Effector CD4-positive, alpha-beta T cell (primary cell): ENCODE results near the gene TUBB4B.

Experiments used
- DNase-seq: peaks from one replicate; pipeline ENCODE4 v3.0.0-alpha.2; 2020

The TUBB4B gene

DNA sequence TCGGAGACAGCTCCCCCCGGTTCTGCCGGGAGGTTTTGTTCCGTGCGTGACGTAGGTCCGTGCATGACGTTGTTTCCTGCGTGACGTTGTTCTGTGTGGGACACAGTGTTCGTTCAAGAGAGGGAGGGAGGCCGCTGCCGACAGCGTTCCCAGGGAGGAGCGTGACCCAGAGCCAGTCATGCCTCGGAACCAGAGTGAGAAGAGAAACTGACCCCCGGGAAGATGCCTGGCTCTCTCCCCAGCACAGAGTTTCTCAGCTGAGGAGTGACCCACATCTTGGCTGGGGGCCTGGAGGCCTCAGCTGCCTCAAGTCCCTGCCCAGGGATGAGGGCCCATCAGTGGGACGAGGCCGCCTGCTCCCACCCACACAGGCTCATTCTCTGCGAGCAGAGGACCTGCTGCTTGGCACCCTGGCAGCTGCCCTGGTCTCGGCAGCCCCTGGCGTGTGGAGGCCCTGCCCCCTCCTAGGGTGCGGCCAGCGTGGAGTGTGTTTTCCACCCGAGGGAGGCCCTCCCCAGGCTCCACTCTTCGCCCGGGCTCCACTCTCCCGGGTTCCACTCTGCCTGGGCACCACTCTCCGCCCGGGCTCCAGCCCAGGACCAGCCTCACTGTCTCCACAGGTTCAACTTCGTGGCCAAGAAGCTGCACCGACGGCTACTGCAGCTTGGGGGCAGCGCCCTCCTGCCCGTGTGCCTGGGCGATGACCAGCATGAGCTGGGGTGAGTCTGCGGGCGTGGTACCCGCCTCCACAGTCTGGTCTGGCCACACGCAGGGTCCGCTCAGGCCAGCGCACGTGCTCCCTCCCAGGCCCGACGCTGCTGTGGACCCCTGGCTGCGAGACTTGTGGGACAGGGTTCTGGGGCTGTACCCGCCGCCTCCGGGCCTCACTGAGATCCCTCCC, 27.7 kb upstream of the TUBB4B start:
- no peak for DNase-seq

DNA sequence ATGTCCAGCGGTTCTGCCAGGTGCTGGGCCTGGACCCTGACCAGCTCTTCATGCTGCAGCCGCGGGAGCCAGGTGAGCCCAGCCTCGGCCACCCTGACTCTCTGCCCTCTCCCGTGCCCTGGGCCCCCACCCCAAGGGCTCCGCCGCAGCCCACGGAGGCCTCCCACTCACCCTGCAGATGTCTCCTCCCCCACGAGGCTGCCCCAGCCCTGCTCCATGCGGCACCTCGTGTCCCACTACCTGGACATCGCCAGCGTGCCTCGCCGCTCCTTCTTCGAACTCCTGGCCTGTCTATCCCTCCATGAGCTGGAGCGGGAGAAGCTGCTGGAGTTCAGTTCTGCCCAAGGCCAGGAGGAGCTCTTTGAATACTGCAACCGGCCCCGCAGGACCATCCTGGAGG, 26.5 kb upstream of the TUBB4B start:
- DNase-seq, result no peak

DNA sequence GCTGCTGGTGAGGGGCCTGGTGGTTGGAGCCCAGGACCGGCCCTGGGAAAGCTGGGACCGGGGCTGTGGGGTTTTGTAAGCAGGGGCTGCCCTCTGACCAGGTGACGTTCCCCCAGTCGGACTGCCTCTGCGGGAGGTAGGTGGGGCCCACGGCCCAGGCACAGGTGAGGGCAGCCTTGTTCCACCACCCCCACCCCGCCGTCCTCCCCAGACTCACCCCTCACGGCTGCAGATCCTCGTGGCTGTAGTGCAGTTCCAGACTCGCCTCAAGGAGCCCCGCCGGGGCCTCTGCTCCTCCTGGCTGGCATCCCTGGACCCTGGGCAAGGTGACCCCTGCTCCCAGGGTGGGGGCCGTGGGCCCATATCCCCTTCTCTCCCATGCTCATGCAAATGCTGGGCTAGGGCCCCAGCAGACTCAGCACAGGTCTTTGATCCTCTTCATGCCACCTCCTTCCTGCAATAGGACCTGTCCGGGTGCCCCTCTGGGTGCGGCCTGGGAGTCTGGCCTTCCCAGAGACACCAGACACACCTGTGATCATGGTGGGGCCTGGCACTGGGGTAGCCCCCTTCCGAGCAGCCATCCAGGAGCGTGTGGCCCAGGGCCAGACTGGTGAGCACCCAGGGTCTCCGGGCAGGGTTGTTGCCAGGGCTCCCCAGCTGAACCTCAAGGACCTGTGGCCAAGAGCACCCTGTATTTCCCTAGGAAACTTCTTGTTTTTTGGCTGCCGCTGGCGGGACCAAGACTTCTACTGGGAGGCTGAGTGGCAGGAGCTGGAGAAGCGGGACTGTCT, 25.7 kb upstream of the TUBB4B start:
- DNase-seq, result no peak

DNA sequence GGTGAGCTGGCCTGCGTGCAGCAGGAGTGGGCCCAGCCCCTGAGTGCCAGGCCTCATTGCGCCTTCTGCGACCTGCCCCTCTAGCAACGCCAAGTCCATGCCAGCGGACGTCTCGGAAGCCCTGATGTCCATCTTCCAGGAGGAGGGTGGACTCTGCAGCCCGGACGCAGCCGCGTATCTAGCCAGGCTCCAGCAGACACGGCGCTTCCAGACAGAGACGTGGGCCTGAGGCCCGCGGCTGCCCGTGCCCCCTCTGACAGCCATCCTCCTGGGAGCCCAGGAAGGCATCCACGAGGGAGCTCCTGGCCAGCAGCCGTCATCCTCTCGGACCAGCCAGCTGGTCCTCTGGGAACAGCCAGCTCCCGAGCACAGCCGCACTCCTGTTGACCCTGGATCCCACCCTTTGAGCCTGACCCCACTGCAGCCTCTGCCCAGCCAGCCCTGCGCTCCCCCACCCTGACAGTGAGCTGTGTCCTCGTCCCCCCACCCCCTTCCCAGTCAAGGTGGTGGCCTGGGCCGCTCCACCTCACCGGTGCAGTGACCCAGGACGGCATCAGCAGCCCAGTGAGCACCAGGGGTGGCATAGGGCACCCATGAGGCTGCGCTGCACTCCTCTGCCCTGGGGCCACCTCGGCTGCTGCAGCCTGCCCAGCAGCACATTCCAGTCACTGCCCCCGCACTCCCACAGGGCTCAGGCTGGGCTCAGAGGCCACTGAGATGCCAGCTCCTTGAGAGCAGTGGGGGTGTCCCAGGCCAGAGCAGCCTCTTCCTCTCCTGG, 24.7 kb upstream of the TUBB4B start:
- DNase-seq, result no peak

DNA sequence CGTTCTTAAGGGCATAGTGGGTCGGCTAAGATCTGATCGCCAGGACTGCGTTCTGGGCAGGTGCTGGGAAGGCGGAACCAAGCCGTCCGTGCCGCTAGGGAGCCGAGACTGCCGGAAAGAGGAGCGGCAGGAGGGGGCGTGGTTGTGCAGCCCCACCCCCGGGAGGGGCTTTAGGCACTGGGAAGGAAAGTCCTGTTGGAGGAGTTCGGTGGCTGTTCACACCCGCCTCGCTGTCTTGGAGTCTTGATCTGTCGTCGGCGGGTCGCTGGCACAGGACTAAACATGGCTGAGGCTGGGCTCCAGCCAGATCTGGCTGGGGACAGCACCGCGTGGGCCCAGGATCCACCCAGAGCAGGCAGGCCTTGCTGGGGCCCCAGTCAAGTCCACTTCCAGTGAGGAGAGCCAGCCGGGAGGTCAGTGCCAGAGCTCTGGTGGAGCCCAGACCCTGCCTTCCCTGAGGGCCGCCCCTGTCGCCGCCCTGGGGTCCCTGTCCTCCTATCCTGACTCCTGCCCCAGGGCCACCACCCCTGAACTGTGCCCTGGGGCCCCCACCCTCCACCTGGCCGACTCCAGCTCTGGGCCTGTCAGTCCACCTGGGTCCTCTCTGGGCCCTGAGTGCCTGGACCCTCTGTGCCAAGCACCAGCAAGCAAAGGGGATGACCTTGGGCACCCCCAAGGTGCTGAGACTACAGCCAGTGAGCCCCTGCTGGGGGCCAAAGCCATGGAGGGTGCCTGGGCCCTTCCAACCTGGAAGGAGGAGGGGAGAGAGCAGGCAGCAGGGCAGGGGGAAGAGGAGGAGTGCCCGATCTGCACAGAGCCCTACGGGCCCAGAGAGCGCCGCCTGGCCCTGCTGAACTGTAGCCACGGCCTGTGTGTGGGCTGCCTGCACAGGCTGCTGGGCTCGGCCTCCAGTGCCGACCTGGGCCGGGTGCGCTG, 23.5 kb upstream of the TUBB4B start:
- no peak for DNase-seq

DNA sequence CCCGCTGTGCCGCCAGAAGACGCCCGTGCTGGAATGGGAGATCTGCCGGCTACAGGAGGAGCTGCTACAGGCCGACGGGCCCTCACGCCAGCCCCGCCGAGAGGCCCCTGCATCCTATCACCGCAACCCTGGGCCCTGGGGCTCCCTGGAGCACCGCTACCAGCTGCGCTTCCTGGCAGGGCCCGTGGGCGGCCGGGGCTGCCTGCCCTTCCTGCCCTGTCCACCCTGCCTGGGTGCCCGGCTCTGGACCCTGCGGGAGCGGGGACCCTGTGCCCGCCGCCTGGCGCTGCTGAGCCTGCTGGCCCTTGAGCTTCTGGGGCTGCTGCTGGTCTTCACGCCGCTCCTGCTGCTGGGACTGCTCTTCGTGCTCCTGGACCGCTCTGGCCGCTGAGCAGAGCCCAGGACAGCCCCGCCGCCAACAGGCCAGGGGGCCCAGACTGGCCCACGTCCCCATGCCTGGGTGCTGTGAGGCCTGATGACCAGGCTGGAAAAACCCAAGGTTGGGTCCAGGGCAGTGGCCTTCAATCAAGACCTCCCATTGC, 22.8 kb upstream of the TUBB4B start:
- no peak for DNase-seq

DNA sequence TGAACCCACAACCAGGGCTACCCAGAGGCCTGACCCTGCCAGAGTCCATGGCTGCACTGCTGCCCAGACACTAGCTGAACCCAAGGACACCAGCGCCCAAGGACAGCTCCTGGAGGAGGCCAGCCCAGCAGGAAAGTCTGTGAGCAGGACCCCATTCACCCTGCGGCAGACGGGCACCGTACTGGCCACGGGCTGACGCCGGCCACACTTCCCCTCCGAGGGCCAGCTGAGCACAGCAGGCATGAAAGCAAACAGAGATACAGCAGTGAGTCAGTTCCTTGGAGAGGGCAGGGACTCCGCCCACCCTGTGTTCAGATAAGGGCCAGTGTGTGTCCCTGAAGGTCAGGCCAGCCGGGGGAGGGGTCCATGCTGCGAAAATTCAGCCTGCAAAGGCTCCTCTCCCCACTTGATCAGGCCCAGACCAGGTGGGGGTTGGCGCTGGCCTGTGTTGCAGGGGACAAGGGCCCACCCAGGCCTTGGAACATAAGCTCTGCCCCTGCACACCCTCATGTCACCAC, 22.3 kb upstream of the TUBB4B start:
- no peak for DNase-seq

DNA sequence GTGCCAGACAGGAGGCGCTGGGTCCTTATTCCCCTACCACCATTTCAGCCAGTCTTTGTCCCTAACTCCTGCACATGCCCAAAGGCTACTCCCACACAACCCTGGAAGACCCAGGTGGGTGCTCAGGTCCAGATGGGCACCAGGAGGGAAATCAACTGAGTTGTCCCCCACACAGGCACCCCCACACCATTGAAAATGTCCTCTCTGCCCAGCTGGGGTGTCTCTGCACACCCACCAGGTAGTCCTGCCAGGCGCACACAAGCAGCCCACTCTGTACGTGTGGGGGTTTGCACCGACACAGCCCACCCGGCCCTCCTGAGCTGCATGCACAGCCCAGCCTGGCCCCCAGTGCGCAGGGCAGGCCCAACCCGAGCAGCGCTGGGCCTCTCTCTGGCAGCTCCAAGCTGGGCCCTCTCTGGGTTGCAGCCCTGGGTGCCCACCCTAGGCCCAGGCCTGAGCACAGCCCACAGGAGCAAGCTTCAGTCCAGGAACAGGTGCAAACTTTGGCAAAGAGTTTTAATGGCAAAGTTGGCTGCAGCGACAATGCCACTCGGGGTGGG, 21.2 kb upstream of the TUBB4B start:
- no peak for DNase-seq

DNA sequence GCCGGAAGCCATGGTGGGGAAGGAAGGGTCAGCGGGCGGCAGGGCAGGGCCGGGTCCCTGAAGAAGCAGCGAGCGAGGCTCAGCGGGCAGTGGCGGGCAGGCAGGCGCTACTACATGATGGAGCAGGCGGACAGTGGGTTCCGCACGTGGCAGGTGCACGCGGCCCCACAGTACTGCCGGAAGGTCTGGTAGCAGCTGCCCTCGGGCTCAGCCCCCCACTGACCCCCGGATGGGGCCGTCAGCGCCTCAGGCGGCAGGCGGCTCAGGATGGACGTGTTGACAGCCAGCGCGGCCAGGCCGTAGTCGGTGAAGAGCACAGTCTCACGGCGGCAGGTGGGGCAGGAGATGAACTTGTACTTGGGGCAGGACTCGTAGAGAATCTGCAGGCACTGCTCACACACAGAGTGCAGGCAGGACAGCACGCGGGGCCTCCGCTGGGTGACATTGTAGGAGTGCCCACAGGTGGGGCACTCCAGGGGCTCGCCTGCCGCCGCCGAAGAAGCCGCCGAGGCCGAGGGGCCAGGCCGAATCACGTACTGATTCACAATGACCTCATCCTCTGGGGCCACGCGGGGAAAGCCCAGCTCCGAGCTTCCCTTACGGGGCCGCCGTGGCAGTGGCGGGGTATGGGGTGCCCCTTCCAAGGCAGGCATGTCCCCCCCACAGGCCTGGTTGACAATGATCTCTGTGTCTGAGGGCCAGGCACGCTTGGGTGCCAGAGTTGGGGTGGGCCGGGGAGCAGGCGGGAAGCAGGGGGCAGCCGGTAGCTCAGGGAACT, 20.6 kb upstream of the TUBB4B start:
- DNase-seq, result no peak

DNA sequence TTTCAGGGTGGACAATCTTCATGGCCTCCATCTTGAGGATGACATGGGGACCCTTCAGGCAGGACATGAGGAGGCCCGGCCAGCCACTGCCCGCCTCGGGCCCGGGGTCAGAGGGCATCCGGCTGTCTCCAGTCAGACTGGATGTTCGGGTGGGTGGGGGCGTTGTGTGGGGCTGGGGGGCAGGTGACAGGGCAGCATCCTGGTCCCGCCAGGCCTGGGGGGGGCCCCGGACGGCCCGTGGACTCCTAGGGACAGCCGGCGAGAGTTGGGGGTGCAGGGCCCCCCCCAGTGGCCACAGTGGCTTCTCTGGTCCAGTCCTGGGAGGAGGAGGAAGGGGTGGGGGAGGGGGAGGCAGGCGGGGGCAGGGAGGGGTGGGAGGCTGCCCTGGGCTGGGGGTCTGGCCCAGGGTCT, 20.0 kb upstream of the TUBB4B start:
- DNase-seq, result no peak

DNA sequence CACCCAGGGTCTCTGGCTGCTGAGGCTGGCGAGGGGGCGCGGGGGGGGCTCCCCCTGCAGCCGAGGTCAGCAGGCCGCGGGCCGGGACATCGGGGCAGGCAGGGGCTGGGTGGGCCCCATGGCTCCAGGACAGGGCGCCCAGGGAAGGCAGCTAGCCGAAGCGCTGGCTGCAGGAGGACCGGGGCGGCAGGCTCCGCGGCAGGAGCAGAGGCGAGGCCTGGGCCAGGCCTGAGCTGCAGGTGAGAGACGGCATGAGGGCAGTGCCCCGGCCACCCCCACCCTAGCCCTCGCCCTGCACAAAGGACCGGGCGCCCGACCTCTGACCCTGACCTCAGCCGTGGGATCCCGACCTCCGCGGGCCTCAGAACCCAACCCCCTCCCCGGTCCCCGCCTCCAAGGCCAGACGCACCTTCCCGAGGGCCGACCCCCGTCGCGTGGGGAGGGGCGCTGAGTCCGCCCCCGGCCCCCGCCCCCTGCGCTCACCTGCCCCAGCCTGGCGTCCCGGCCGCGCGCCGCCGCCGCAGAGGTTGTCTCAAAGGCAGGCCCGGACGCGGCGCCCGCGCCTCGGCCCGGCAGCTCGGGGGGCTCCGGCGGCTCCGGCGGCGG, 19.5 kb upstream of the TUBB4B start:
- no peak for DNase-seq

DNA sequence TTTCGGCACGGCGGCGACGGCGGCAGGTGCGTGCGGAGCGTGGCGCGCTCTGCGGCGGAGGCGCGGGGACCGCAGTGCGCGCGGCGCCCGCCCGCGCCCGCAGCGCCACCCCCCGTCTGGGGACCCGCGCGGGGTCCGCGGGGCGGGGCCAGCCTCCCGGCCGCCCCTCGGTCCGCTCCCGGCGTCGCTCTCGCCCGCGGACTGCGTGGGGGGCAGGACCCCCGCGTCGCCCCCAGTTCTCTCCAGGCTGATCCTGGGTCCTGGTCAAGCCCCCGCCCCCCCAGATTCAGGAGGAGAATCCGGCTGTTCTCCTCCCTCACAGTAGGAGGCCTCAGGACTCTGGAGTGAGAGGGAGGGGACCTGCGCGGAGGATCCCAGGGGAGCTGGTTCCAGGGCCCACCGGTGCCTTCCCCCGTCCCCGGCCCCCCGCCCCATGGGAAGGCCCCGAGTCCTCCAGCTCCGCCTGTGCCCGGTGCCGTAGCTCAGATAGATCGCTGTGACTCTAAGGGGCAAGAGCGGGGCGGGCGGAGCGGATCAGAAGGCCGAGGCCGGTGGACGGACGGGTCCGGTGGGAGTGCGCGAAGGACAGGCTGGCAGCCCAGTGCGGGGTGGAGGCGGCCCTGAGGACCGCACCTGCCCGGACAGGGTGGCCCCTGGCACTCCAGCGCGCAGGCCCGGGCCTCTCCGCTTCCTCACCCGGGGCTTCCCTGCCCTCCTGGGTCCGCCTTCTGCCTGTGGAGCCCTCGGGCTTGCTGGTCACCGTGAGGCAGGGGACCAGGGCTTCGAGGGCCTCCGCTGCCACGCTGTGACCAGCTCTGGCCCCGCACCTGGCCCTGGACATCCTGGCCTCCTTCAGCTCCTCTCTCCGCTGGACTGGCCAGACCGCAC, 18.7 kb upstream of the TUBB4B start, which contains the start of gene RNF208:
RNF208 (minus strand) TSS at position 51 of the 888 bp plus-strand sequence. CDS start 1,028 bp downstream, outside the sequence.
- no peak for DNase-seq

DNA sequence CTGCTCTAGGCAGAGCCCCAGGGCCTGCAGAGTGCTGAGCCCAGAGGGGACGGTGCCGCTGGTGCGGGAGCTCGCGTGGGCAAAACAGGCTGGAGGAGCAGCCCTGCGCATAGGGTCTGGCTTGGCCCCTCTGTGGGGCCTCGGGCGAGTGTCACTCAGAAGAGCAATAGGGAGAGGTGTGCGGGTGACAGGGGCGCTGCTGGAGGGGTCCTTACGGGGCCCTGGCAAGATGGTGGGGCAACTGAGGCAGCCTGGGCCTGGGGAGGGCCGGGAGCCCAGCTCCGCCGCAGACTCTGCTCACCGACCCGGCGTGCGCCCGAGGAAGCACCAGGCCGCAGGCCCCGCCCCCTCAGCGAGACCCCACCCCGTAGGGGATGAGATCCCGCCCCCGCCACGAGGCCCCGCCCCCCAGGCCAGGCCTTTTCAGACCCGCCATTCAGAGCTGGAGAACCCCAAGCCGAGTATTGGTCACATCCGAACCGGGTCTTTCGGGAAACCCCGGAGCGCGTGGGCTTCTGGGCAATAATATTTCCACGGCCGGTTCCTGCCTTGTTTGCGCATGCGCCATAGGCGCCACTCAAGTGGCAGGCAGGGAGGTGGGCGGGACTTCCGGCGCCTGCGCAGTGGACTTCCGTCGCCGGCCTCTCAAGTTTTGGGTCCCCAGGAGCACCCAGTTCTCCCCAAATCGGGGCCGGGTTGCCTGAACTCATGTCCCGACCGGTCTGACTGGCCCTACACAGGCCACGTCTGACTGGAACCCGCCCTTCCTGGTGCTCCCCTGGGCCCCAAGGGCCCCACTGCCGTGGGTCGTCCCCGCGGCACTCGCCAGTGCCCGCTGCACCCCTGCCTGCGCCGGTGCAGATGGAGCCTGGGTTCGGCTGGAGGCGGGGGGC, 17.8 kb upstream of the TUBB4B start:
- DNase-seq, result peak; percentile 97

DNA sequence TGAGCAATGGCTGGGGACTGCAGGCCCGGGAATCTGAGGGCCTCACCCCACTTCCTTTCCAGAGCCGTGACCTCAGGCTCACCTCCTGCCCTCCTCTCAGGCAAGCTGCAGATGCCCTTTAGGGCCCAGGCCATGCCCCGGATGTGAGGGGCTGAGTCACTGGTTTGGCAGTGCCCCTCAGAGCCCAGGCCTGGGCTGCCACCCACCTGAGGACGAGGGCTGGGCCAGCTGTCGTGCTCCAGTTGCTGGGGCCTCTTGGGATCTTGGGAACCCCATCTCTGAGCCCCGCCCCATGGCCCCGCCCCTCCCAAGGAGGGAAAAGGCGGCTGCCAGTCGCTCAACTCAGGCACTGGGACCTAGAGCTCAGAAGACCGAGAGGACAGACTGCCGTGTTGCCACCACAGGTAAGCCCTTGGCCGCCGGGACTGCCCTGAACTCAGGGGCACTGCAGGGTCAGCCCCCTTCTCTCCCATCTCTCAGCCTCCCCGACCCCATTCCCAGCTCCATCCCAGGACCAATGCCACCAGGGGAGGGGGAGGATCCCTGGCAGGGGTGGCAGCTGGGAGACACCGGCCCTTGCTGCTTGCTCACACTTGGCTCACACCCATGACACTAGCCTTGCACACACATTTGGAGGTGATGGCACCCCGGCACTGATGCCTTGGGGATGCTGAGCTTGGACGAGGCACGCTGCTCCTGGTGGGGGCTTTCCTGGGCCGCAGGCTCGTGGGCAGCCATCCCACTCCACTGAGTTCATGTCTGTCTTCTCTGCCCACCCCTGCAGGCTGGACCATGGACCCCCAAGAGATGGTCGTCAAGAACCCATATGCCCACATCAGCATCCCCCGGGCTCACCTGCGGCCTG, 16.0 kb upstream of the TUBB4B start, which contains the start of gene CYSRT1:
CYSRT1 (plus strand) TSS at position 345 of the 865 bp plus-strand sequence; CDS start at position 793, 448 bp downstream.
- DNase-seq, result no peak

DNA sequence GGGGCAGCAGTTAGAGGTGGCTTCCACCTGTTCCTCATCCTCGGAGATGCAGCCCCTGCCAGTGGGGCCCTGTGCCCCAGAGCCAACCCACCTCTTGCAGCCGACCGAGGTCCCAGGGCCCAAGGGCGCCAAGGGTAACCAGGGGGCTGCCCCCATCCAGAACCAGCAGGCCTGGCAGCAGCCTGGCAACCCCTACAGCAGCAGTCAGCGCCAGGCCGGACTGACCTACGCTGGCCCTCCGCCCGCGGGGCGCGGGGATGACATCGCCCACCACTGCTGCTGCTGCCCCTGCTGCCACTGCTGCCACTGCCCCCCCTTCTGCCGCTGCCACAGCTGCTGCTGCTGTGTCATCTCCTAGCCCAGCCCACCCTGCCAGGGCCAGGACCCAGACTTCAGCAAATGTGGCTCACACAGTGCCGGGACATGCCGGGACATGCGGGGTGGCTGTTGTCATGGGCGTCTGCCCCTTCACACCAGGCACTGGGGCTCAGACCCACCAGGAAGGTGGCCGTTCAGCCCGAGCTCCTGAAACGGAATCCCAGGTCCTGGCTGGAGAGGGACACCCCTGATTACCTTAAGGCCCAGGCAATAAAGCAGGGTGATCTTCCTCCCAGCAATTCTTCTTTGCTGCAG, 15.3 kb upstream of the TUBB4B start:
- DNase-seq, result no peak
